GM15510 (cell line): ENCODE data around the gene NOXRED1.
A peak's percentile ranks its signal among the peaks of the same experiment; 100 is the strongest.

Experiments
- POLR2A ChIP-seq: IDR thresholded peaks from 3 replicates; pipeline ENCODE4 v1.6.1; 2011; ENCODE audit warnings: borderline replicate concordance; ENCODE audit not compliant: insufficient read length; ENCODE audit errors: extremely low read depth

Gene NOXRED1, protein sequence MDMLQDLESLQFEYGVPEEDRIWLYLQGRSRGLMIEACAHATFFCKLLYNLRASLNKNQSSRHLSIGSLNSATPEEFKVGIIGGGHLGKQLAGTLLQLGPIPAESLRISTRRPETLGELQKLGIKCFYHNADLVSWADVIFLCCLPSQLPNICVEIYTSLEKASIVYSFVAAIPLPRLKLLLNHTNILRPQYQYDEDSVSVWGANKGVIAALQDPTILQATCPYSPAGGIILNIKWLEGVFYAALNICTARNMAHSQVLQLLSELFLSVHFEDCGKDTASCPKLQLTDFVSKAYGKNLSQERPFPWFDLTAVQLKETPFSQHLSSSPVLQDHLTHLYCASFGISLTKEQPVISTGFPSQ

DNA sequence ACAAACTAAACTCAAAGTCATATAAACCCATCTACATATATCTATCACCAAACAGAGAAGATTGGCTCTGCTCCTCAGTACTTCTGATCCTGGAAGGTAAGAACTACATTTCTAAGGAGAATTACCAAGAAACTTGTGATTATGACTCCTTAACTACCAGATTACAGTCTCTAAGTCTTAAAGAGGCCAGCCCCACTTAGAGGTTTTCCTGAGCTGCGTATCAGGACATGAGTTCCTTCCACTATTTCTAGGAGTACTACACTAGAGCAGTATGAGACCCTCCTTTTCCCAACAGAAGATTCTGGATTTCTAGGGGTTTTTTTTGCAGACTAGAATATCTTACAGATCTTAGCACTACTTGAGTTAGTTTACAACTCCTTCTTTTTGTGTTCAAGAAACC lies at the start of gene NOXRED1:
Gene NOXRED1, minus strand, starts transcription at position 101 of the 400 bp plus-strand sequence. CDS start 634 bp downstream, outside the sequence.
- TF ChIP-seq POLR2A = no peak

DNA sequence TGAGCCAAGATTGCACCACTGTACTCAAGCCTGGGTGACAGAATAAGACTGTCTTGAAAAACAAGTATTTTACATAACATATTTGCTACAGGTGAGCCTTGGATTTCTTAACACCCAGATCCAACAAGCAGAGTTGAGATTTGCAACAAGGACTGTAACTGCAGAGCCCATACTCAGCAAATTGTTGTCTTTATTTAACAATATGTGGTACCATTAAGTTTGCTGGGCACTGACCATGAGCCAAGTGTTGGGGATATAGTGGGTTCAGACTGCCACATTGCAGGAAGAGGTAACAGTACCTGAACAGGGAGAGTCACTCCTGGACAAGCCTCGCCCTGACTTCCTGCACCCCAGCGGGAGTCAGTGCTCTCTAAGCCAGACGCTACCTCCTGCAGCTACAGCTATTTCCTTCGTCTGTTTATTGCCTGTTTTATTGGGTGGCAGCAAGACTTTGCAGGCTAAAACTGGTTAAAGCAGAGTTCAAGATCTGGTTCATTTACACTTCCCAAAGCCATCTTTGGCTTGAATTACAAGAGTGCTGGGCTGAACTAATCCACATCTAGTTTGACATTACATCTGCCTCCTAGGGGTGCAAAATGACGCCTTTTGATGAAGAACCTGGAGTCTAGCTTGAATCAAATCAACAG lies 47.0 kb upstream of the NOXRED1 start:
- TF ChIP-seq POLR2A = no peak

DNA sequence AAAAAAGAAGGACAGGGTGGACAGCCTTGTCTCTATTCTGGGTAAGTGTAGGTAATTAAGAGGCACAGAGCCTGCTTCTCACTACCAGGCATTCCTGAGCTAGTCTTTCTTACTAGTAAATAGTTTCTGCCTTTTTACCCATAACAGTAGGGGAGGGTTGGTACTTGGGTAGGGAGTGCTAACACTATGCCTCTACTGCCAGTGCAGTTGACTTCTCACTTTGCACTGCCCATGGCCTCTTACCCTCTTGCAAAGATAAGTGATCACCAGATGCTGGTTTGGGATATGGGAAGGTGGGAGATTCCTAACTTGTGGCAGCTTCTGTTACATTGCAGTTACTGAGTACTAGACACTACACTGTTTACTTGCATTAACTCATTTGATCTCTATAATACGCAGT lies 46.2 kb upstream of the NOXRED1 start:
- no peak for TF ChIP-seq POLR2A

DNA sequence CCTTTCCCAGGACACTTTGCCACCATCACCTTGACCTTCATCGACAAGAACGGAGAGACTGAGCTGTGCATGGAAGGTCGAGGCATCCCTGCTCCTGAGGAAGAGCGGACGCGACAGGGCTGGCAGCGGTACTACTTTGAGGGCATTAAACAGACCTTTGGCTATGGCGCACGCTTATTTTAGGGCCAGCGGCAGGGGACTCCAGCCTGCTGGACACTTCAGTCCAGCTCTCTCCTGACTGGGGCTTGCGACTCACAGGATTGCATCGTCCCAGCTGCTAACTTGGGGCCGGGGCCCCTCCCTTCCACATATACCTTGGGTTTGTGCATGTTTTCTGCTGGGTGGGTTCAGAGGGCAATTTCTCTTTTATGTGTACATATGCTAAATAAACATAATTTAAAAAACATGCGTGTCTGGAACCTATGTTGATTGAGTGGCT lies 45.8 kb upstream of the NOXRED1 start:
- TF ChIP-seq POLR2A = no peak

DNA sequence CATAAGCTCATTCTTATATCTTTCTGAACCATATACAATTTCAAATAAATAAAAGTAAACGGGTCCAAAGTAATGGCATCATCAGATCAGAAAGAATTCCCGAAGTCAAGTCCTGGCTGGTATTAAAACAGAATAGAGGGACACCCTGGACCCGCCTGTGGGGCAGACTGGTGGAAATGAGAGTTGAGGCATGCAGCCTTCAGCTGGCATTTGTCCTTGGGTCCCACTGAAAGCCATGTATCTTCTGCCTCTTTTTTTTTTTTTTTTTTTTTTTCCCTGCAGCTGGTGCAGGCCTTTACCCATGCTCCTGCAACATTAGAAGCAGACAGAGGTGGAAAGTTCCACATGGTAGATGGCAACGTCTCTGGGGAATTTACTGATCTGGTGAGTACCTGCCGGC lies 44.5 kb upstream of the NOXRED1 start:
- TF ChIP-seq POLR2A = no peak

DNA sequence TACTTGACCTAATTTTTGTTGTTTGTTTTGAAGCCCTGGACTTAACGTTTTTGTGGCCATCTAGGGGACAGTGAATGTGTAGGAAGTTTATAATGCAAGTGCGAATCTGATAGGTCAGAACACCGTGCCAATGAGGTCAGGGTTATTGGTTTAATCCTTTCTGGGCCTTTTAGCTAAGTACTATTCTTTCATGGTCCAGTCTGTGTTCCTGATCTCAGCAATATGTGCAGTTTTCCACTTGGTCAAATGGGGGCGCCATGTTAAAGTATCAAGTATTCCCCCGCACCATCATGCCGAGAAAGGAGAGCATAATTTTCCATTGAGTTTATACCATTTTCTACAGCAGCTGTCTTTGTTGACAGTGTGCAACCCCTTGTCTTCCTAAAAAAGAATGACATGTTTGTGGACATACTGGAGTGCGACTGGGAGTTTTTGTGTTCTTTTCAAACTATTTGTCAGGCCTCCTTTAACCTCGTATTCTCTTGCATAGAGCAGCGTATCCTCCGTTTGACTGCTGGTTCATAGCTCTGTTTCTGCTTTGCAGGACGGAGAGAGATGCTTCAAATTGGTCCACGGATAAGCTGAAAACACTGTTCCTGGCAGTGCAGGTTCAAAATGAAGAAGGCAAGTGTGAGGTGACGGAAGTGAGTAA lies 35.9 kb upstream of the NOXRED1 start:
- no peak for TF ChIP-seq POLR2A

DNA sequence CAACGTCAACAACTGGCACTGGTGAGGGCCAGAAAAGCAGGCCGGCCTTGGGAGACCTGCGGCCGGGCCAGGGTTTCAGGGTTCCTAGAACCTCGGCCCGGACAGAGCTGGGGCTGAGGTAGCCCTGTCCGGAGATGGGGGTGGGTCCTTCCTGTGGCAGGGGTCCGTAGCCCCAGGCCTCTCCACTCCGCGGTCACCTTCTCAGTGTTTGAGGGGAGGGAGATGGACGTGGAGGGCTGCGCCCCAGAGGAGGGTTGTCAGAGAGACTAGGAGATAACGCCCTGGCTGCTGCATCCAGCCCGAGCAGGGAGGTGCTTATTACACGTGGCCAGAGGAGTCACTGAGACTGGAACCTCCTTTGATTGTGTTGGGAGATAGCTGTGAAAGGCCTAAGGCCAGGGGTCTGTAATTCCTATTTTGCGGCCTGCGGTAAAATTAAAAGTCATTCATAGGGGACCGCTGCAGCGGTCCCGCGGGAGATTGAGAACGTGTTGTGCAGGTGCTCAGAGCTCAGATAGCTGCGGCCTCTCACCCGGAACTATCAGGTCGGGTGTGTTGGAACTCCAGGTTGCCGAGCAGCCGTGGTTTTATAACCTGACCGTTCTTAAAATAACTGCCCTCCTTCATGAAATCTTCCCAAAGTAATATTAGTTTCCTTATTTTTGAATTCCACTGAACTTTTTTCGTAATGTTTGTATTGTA lies 35.1 kb upstream of the NOXRED1 start:
- no peak for TF ChIP-seq POLR2A

DNA sequence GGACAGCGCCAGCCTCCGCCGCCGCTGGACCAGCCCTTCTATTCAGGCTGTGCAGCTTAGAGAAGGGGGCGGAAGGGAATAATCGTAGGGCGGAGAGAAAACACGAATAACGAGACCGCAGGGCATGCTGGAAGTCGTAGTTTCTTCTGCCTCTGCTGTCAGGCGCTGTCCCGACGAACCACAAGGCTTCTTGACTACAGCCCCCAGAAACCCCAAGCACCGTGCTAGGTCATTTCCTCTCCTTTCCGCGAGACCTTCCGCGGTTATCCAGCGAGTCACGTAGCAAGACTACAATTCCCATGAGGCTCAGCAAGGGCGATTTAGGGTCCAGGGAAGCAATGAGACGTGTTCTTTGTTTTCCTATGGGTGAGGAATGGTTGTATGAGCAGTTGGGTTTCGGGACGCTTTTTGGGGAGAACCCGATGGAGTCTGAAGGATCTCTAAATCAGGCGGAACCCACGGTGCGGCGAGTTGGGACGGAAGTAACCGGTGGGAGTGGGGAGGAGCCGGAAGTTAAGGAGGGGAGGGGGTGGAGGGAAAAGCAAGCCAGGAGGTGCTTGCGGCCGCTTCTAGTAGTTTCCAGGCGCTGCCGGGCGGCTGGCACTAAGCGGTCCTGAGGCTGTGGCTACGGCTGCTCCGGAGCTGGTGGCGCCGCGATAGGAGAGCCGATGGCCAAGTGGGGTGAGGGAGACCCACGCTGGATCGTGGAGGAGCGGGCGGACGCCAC lies 34.4 kb upstream of the NOXRED1 start, which contains the start of the genes AHSA1 and VIPAS39:
Gene AHSA1, plus strand, starts transcription at position 572 of the 727 bp plus-strand sequence. Its CDS starts 97 bp downstream, at position 669.
Gene VIPAS39, minus strand, starts transcription at position 80 of the 727 bp plus-strand sequence. CDS start 3,499 bp downstream, outside the sequence.
- peak; percentile 93 for TF ChIP-seq POLR2A

DNA sequence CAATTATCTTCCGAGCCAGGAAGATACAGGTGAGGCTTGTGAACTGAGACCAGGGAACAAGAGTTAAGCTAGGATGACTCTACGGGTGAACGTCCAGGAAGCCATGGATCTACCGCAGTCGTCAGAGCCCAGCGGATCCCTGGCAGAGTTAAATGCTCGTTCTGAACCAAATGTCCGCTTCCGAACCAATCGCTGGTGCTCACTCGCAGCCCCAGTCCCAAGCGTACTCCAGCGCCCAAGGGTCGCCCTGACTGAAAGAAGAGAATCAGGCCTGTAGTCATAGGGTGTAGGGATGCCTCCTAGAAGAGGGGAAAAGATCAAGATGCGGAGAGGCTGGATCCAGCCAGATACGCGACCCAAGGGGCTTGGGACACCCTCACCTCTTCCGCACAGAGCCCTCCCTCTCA lies 33.8 kb upstream of the NOXRED1 start:
- no peak for TF ChIP-seq POLR2A

DNA sequence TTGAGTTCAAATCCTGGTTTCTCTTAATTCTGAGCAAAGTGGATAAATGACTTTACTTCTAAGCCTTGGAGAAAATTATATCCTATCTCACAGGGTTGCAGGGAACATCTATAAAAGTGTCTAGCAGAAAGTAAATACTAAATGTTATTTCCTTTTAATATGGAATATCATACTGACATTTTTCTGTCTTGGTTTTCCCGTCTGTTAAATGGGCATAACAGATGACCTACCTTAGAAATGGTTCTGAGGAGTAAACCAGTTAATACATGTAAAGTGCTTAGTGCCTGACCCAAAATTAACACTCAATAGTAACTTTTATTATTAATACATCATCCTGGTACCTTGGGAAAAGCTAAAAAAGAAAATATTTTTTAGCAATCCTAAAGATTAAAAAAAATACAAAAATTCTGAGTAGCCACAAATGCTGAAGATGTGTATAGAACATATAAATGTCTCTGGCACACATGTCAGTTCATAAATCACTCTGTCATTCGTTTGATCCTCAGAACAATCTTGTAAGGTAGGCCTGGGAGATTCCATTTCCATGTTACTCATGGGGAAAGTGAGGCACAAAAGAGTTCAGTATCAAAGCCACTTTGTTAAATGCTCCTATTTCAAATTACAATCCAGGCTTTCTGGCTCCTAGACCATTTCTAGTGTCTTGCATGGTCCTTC lies 32.8 kb upstream of the NOXRED1 start:
- no peak for TF ChIP-seq POLR2A

DNA sequence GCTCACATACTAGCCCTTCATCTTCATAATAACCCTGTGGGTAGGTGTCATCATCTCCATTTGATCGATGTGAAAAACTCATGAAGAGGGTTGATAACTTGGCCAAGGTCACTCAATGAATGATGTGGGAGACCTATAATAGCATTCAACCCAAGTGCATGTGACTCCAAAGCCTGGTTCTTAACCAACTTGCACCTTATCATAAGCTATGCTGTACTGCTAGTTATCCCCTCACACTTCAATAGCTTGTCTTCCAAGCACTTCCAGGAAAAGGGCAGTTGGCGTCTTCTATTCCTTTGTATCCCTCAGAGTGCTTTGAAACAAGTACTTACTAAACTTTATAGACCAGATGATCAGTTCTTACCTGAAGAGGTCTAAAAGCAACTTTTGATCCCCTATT lies 18.9 kb upstream of the NOXRED1 start:
- TF ChIP-seq POLR2A = no peak

DNA sequence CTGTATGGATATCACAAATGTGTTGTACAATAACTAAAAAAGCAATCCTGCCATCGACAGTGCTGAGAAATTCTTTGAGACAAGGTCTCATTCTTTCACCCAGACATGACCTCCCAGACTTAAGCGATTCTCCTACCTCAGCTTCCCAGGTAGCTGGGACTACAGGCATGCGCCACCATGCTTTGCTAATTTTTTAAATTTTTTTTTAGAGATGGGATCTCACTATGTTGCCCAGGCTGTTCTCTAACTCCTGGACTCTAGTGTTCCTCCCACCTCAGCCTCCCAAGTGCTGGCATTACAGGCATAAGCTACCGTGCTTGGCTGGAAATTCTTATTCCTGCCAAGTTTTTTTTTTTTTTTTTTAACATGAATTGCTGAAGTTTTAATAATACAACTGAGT lies 16.5 kb upstream of the NOXRED1 start:
- no peak for TF ChIP-seq POLR2A

DNA sequence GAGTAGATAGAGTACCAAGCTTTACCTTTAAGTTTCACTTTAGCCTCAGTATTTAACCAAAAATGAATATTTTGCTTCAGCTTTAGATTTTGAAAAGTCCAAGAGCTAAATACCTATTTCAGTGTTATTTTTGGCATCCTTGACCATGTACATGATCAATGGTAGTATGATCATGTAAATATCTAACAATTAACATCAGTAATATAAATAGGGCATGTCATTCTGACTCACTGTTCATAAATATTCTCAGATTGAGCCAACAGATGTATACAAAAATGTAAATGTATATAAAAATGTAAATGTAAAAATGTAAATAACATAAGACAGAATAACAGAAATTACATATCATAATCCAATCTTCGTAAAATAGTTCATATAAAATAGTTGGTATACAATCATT lies 15.3 kb upstream of the NOXRED1 start:
- TF ChIP-seq POLR2A = no peak
